Measurements from ENCODE around the gene PLEKHG3. TPM values are rescaled to one million over a fixed set of nuclear protein-coding genes. Genes with fewer than 3 reads are reported as not detected.

Gene PLEKHG3
- polyA plus RNA-seq, 3 donors = 6.3 to 21.6 (median 13.0) TPM

- H3K4me3 ChIP-seq (replicated peaks in 1 of 3; ENCODE audit: low read depth in 2 of 3, low read length in 3 of 3) = no peak overlapping the region
- H3K27ac ChIP-seq (ENCODE audit: low read depth in 1 of 2, low read length in 2 of 2) = no peak overlapping the region
- 98% methylated on average over 15 of the region's 15 CpGs for WGBS (ENCODE audit: insufficient coverage)
- Mint-ChIP-seq H3K36me3 (peaks cover 68 to 98% of the 10 kb centered on the region in 2 donors), H3K4me3 (no peak overlapping the region), H3K9me3 (peaks cover 0 to 3% (median 0%) of the 10 kb centered on the region in 7 donors), H3K4me1 (peaks cover 2% of the 10 kb centered on the region), H3K27me3 (ENCODE audit: low read depth in 3 of 3) (peaks cover 0 to 2% (median 1%) of the 10 kb centered on the region in 3 donors), H3K27ac (peak overlapping the region in 1 of 7 donors; percentile 76)
- H3K36me3 ChIP-seq (replicated peaks in 1 of 2; ENCODE audit: control insufficient read depth in 1 of 2, insufficient read depth in 2 of 2, low read length in 2 of 2) = peaks cover 68 to 86% of the 10 kb centered on the region in 2 donors
- H3K9me3 ChIP-seq (replicated peaks in 1 of 2; ENCODE audit: control insufficient read depth in 1 of 2, insufficient read depth in 1 of 2, low read length in 2 of 2) = no peaks in the 10 kb centered on the region
- H3K9ac ChIP-seq (ENCODE audit: insufficient read depth, low read length, poor library complexity, severe bottlenecking) = no peak overlapping the region
- no peak for TF ChIP-seq CTCF (IDR thresholded peaks at IDR 0.05)
- H3K27me3 ChIP-seq (ENCODE audit: control insufficient read depth in 2 of 2, insufficient read depth in 2 of 2, low read length in 2 of 2) = no peaks in the 10 kb centered on the region
- no peak for DNase-seq
- peaks cover under 1% of the 10 kb centered on the region for H4K20me1 ChIP-seq (ENCODE audit: insufficient read depth, low read length)
- no peaks in the 10 kb centered on the region for H3K4me1 ChIP-seq (ENCODE audit: control insufficient read depth in 1 of 2, insufficient read depth in 2 of 2, low read length in 2 of 2)
- intact Hi-C loops (cut with micrococcal nuclease) = no loop called here
- H3K4me2 ChIP-seq (replicated peaks; ENCODE audit: extremely low read depth, low read length, poor library complexity, severe bottlenecking) = no peak overlapping the region
- H2AFZ ChIP-seq (ENCODE audit: insufficient read depth, low read depth, low read length, poor library complexity, severe bottlenecking) = no peak overlapping the region
- H3K79me2 ChIP-seq (ENCODE audit: insufficient read depth, low read length) = no peaks in the 10 kb centered on the region
These were observed 37.7 kb downstream of the PLEKHG3 start for GRCh38 chr14:64741961-64742360.

- H3K9me3 Mint-ChIP-seq = peaks cover 0 to 3% (median 0%) of the 10 kb centered on the region in 7 donors
- H3K27me3 Mint-ChIP-seq (ENCODE audit: low read depth in 3 of 3) = peaks cover 1 to 2% (median 2%) of the 10 kb centered on the region in 3 donors
- Histone ChIP-seq H3K4me3 (replicated peaks in 1 of 3; ENCODE audit: low read depth in 2 of 3, low read length in 3 of 3) (no peak overlapping the region), H3K4me1 (ENCODE audit: control insufficient read depth in 1 of 2, insufficient read depth in 2 of 2, low read length in 2 of 2) (no peaks in the 10 kb centered on the region), H4K20me1 (ENCODE audit: insufficient read depth, low read length) (peaks cover 3% of the 10 kb centered on the region), H3K79me2 (ENCODE audit: insufficient read depth, low read length) (no peaks in the 10 kb centered on the region), H3K9me3 (replicated peaks in 1 of 2; ENCODE audit: control insufficient read depth in 1 of 2, insufficient read depth in 1 of 2, low read length in 2 of 2) (no peaks in the 10 kb centered on the region), H3K27me3 (ENCODE audit: control insufficient read depth in 2 of 2, insufficient read depth in 2 of 2, low read length in 2 of 2) (no peaks in the 10 kb centered on the region), H2AFZ (ENCODE audit: insufficient read depth, low read depth, low read length, poor library complexity, severe bottlenecking) (no peak overlapping the region), H3K4me2 (replicated peaks; ENCODE audit: extremely low read depth, low read length, poor library complexity, severe bottlenecking) (no peak overlapping the region), H3K9ac (ENCODE audit: insufficient read depth, low read length, poor library complexity, severe bottlenecking) (no peak overlapping the region), H3K36me3 (replicated peaks in 1 of 2; ENCODE audit: control insufficient read depth in 1 of 2, insufficient read depth in 2 of 2, low read length in 2 of 2) (peaks cover 61 to 81% of the 10 kb centered on the region in 2 donors), H3K27ac (ENCODE audit: low read depth in 1 of 2, low read length in 2 of 2) (no peak overlapping the region)
- peaks cover 2% of the 10 kb centered on the region for H3K4me1 Mint-ChIP-seq
- peaks cover 73 to 97% of the 10 kb centered on the region in 2 donors for H3K36me3 Mint-ChIP-seq
- no peak overlapping the region for H3K27ac Mint-ChIP-seq
- no peak for TF ChIP-seq CTCF (IDR thresholded peaks at IDR 0.05)
- DNase-seq = no peak
- 98% methylated on average over 27 of the region's 27 CpGs for WGBS (ENCODE audit: insufficient coverage)
- intact Hi-C loops (cut with micrococcal nuclease) = no loop called here
- H3K4me3 Mint-ChIP-seq = no peak overlapping the region
These were observed 38.8 kb downstream of the PLEKHG3 start for GRCh38 chr14:64743061-64743460.

All from CD14-positive monocyte (primary cell).